HG02885 (cell line): ENCODE results near the gene IFFO2.

ENCODE experiments used
- ATAC-seq: cut with Tn5 transposase; IDR thresholded peaks from one replicate; pipeline ENCODE4 v1.9.1; 2021; ENCODE audit warnings: mild to moderate bottlenecking; ENCODE audit not compliant: unreplicated experiment, poor library complexity

IFFO2 gene

DNA sequence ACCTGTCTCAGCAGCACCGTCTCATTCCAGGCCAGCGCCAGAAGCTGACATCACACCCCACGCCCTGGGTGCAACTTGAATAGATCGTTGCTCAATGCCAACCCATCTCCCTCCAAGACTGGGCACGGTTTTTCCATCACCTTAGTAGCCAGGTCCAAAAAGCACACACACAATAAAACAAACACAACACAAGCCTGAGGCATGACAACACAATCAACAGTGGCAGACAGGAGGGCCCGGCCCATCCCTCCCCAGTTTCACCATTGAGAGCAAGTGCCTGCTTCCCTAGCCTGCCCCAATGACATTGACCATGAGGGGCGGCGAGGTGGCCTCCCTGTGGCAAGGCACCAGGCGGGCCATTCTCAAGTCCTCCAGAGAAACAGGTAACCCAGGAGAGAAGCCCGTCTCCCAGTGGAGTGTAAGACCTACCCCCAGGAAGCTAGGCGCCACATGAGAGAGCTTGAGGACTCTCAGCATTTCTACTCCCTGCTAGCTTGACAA is 2.7 kb downstream of the IFFO2 start:
- no peak for ATAC-seq

DNA sequence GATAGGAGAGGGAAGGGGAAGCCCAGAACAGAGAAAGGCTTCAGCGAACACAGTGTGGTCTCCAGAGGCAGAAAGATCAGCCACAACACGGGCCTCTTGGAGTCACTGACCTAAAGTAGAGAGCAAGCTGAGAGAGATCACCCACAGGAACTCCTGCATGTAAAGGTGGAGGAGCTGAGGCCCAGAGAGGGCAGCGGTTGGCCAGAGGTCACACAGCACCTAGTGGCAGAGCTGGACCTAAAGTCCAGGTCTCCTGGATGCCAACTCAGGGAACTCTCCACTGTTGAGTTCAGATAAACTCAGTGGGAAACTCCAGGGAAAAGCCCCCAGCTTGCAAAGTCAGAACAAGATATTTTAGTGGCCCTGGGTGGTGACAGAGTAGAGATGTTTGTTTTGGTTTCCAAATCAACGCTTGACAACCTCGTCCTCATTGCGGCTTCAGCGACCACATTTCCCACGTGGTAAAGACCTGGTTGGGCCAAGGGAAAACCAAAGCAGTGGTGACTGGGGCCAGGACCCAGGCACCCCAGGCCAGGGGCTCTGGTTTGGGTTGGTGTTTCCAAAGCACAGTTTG is 4.6 kb downstream of the IFFO2 start:
- peak; percentile 41 for ATAC-seq

DNA sequence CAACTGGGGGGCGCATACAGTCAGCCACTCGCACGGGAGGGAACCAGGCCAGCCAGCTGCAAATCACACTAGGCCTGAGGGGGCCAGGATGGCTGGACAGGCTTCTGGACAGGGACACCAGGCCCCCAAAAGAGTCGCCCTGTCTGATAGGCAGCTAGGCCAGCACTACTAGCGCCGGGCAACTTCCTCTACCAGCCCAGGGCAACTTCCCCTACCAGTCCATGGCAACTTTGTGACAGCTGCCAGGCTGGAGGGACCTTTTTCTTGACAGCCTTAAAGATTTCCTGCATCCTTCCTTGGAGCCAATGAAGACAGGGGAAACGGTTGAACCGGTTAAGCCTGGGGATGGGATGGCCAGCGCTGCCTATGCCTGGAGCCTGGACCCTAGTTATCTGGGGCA is 5.1 kb downstream of the IFFO2 start:
- ATAC-seq: no peak

DNA sequence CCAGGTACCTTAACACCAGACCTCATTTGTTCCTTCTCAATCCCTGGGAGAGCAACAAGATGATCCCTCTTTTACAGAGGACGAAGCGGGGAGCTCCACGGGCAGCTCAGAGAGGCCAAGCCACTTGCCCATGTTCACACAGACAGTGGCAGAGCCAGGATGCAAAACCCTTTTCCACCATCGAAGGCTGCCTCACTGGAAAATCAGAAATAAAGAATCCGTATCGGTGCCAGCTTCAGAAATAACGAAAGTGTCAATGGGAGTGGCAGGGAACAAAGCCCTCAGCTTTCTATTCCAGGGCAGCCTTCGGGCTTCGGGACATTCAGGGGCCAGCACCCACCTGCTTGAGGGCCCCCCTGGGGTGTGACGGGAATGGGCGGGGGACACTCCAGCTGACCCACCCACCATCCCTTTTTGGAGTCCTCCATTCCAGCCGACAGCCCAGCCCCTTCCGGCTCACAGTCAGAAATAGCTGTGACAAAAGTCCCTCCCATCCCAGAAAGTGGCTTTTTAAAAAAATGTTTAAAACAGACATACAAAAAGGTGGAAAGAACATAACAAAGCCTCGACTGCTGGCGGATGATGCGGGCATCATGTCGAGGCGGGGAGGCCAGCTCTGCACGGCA is 6.0 kb downstream of the IFFO2 start:
- no peak for ATAC-seq

DNA sequence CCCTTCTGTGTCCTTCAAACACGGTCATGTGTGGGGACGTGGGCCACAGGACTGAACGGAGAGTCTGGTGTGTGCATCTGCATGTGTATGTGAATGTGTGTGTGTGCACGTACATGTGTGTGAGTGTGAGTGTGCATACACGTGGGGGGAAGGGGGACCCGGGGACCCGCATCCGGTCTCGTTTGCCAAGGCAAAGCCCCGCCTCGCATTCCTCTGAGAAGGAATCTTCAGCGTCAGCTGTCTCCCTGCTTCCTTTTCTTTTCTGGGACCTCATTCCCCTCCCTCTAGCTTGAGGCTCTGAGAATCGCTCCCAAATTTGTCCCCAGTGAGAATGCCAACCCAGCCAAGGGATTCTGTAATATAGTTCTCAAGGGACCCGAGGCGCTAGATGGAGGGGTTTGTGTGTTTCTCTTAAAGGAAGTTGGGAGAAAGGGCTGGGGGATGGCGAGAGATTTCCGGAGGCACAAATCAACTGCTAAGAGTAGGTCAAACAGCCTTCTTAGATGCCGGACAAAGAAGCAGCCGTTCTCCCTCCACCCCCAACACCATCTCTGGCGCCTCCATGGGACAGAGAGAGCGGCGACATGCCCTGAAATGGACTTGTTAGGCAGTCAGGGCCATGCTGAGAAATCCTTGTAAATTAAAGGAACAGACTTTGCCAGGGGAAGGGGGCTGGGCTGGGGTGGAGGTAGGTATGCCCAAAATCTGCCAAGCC is 6.6 kb downstream of the IFFO2 start:
- ATAC-seq: no peak

DNA sequence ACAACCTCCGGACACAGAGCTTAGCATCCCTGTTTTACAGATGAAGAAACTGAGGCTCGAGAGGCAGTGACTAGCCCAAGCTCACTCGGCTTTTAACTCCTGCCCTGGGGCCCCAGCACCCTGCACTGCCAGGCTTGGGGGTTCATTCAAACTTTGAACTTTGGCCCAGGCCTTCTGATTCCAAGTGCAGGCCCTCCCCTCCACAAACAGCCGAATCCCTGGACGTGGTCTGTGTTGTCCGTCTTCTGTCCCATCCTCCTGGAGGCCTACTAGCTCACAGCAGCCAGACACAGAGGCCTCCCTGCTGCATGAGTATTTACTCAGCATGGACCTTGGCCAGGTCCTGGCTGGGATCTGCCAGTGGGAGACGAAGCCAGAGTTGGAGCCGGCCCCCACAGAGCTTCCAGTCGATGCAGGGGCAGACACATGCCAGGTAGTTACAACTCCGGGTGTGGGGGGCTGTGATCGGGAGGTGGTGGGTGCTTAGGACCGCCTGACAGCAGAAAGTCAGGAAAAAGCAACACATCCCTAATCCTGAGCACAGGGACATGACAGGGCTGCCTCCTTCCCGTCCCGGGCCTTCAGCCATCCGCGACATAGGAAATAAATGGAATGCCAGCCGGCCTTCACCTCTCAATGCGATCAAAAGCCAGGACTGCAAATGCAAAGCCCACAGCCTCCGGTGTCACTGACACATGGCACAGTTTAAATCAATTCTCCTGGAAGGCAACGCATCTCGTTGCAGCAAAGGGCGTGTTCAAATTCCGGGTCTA is 7.4 kb downstream of the IFFO2 start:
- no peak for ATAC-seq

DNA sequence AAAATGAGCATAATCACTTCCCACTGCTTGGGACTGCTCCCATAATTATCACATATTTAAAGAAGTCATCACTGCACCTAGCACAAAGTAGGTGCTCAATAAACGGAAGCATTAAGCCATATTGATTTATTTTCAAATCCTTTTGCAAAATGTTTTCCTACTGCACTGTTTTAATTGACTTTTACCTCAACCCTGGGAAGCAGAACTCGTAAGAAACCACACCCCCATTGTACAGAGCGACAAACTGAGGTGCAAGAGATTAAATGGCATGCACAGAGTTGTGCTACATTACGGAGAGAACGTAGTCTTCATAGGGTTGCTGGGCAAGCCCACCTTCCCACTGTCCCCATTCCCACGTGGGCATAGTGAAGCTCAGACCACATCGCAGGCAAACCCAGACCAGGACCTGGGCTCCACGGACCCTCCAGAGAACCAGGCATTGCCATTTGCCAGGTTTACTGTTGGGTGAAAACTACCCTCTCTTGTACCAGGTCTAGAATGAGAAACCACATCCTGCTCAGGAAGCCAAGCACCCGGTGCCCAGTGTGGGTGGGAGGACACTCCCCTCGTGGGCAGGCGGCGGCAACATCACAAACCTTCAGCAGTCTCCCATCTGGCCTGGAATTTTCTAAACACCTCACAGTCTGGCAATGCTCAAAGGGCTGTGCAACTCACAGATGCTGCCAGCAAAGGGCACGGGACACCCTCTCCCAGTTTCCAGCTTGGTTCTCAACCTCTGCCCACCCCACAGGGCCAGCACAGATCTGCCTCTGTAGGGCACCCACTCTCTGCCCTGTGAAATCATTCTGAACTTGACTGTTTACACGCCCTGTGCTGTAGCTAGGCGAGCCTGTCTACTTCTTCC is 8.2 kb downstream of the IFFO2 start:
- ATAC-seq: no peak

DNA sequence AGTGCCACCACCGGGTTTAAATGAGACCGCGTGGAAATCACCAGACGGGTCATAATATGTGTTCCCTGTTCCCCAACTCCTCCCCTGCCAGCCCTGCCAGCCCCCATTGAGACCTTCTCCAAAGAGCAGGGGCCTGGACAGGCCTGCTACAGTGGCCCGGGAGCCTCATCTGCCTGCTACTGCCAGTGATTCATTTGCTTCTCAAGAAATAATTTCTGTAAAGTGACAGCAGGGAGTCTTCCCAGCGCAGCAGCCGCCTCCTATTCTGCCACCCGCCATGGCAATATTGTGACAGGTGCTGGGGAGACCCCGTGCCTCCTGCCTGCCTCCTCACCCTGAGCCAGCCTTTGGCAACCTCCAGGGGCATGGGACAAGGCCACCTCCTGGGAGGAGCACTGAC is 8.9 kb downstream of the IFFO2 start:
- ATAC-seq: no peak

DNA sequence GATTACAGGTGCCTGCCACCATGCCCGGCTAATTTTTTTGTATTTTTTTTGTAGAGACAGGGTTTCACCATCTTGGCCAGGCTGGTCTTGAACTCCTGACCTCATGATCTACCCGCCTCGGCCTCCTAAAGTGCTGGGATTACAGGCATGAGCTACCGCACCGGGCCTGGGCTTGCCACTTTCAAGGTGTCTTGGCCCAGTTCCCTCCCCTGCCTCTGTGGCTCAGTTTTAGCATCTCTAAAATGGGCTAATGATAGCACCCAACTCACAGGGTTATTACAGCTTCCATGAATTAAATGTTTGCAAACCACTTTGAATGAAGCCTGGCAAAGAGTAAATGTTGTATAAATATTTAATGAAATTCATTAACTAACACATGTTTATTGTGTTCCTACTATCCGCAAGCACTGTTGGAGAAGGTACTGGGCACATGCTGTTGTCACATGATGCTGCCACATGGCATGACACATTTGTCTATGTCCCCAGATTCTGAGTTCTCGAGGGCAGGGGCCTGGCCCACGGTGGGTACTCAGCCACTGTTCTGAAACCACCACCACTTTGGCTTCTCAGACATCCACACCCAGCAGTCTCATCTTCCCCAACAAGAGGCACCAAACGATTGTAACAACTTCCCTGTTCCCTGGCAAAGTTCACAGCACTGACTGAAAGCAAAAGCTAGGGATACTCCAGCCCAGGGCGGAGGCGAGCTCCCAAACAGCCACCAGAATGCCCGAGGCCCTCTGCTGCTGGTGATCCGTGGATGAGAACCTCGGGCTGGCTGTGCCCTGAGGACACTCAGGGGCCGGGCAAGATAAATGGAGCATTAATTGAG is 9.7 kb downstream of the IFFO2 start:
- no peak for ATAC-seq

DNA sequence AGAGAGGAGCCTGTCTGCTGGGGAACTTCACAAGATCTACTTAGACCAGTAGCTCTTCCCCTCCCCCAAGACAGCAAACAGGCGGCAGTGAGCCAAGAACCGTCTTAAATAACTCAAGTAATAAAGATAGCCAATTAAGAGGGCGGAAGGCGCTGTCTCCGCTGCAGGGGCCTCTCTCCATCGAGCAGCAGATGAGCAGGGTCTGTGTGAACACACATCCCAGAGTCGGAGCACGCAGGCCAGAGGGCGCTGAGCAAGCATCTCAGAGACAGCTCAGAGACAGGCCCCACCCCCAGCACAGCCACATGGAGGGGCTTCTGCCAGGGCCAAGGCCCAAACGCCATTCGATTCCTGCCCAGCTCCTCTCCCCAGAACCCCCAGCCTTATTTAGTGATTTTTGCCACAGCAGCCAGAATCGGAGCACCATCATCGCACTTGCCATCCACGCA is 11.1 kb downstream of the IFFO2 start:
- no peak for ATAC-seq

DNA sequence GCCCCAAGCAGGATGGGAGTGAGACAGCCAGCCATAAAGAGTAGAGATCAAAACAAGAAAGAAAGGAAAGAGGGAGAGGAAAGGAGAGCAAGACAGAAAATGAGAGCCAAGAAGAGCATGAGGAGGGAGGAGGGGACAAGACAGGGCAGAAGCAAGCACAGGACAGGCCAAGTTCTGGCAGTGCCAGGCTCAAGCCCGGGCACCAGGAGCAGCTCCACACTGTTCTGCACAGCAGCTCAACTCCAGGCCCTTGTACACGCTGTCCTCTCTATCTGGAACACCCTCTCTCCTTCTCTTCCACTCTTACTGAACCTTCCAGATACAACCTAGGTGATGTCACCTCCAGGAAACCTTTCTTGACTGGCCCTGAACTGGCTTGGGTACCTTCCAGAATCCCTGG is 11.7 kb downstream of the IFFO2 start:
- no peak for ATAC-seq

DNA sequence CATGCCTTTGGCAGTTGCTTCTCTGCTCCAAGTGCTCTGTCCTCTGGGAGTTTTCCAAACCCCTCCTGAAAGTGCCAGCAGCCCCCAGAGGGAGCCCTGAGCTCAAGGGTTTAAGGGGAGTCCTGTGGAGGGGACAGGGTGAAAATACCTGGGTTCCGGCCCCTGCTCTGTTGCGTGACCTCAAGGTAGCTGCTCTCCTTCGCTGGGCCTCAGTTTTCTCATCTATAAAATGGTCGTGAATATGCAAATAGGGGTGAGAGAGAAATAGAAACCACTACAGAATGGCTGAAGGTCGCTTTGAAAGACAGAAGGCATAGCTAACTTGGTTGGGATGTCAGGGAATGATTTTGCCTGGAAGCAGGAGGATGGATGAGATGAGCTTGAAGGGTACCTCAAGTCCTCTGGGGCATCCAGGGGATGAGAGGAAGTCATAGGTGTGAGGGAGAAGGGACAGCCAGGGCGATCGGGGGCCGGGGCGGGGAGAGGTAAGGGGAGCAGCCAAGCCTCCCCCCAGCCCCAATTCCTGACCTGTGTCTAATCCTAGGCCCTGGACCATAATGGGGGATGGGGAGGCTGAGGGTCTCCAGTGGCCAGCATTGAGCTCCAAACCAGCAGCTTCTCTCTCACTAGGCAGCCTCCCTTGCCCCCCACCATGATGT is 12.4 kb downstream of the IFFO2 start:
- no peak for ATAC-seq

DNA sequence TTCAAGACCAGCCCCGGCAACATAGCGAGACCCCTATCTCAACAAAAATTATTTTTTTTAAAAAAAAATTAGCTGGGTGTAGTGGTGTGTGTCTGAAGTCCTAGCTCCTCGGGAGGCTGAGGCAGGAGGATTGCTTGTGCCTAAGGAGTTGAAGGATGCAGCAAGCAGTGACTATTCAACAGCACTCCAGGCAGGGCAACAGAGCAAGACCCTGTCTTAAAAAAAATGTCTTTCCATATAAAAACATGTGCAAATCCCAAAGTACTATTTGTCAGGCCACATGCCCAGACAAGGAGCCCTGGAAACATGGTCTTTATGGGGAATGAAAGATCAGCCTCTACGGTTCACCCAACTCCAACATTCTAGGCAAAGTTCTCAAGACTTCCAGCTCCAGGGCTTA is 13.3 kb downstream of the IFFO2 start:
- ATAC-seq: no peak

DNA sequence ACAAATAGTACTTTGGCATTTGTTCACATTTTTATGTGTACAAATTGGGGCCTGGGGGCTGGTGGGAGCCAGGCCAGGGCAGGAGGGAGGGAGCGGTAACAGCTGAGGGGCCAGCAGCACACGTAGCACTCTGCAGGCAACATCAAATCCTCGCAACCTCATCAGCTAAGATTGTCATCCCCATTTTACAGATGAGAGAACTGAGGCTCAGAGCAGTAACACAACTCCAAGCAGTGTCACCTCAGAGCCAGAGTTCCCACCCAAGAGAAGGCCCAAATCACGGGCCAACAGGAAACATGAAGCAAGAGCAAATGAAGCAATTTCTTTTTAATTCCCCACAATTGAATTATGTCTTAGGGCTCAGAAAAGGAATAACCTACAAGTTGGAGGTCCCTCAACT is 14.1 kb downstream of the IFFO2 start:
- no peak for ATAC-seq

DNA sequence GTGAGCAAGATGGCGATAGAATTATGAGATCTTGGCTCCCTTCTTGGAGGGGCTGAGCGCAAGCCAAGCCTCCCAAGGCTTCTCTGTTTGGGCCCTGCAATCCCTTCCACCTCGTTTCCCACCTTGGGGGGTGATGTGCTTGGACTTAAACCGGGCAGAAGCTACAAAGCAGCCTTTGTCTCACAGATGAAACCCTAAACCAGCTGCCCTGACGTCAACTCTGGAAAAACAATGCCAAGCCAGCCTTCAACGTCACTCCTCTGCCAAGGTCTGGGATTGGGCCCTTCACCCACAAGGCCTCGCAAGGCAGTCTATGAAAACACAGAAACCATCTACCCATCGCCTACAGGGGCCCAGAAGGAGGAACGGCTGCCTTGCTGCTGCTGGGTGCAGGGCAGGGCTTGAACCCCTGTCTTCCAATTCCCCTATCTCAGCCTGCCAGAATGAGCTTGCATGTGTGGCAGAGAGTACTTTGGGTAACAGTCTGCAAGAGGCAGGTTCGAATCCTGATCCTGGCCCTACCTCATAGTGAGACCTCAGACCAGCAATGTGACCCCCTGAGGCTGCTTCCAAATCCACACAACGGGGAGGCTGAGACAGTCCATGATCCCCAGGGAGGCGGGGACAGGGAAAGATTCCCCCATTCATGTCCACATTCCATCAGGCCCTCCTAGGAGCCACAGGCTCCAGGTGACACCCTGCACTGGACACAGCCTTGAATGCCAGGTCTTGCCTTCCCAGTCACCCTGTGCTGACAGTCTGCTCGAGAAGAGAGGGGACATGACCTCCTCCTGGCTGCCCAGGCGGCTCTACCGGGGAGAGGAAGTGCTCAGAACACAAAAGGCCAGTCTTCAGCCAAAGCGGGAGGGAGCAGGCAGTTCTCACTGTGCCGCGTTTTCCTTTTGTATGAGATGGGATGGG is 15.0 kb downstream of the IFFO2 start:
- no peak for ATAC-seq

DNA sequence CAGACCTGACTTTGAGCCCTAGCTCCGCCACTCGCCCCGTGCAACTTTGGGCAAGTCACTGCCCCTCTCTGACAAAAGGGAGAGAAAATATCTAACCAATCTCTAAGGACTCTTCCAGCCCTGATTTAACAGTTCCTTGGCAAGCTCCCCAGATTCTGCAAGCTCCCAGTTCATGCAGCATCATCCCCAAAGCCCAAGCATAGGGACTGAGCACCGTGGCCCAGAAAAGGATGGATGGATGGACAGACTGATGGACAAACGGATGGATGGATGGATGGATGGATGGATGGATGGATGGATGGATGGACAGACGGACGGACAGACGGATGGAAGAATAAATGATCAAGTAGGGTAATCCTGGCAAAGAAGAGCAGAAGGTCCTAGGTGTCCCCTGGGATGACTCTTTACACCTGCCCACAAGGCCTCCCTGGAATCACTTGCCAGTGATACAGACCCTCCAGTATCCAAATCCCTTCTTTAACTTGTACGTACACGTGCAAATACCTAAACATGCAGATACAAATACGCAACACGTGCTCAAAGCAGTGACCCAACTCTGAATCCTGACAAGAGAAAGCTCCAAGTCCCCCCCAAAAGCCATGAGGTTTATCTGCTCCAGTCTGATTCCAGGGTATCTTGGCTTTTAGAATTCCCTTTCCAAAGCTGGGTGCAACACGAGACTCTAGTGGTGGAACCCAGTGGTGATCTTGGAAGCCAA is 16.0 kb downstream of the IFFO2 start:
- no peak for ATAC-seq
